Uterus (tissue), 2 donors: ENCODE results near the gene TOMM20.

Source experiments
- POLR2A ChIP-seq, 2 donors: fragments of 450-650 bp; IDR thresholded peaks; one replicate each; pipeline ENCODE4 v1.6.1; 2016; ENCODE audit warnings: antibody characterized with exemption in 2 of 2, mild to moderate bottlenecking in 1 of 2, moderate library complexity in 1 of 2
- TF ChIP-seq, protein P1 (sequence below), 4 experiments: fragments of 200-600 bp in 2 of 4; fragments of 450-650 bp in 2 of 4; sonication (generic) in 2 of 4; IDR thresholded peaks; one replicate each; pipeline ENCODE4 v1.5.1; 2016 to 2019; ENCODE audit warnings: antibody characterized with exemption in 4 of 4, mild to moderate bottlenecking in 2 of 4, moderate library complexity in 1 of 4

DNA sequence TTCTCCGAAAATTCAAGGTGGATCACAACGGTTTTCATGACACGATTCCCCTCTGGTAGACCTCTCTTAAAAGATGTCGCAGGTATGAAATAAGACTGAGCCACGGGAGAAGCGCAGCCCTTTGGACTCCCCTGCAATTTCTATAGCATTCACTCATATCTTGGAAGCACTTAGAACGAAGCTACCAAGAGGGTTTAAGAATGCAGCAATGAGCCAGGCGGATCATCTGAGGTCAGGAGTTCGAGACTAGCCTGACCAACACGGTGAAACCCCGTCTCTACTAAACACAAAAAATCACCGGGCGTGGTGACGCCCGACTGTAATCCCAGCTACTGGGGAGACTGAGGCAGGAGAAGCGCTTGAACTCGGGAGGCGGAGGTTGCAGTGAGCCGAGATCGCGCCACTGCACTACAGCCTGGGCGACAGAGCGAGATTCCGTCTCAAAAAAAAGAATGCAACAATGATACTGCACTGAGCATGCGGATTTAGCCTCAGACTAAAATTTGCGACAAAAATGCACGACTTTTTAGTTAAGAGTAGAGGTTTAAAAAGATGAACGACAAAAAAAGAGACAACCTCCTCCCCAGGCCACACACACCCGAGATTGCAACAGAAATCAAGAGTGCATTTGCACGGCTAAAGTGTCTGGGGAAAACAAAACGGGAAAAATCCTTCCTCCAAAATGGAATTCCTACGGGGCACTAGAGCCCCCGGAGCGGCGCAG lies 743 bp downstream of the TOMM20 start:
- TF ChIP-seq, protein P1, sequence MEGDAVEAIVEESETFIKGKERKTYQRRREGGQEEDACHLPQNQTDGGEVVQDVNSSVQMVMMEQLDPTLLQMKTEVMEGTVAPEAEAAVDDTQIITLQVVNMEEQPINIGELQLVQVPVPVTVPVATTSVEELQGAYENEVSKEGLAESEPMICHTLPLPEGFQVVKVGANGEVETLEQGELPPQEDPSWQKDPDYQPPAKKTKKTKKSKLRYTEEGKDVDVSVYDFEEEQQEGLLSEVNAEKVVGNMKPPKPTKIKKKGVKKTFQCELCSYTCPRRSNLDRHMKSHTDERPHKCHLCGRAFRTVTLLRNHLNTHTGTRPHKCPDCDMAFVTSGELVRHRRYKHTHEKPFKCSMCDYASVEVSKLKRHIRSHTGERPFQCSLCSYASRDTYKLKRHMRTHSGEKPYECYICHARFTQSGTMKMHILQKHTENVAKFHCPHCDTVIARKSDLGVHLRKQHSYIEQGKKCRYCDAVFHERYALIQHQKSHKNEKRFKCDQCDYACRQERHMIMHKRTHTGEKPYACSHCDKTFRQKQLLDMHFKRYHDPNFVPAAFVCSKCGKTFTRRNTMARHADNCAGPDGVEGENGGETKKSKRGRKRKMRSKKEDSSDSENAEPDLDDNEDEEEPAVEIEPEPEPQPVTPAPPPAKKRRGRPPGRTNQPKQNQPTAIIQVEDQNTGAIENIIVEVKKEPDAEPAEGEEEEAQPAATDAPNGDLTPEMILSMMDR (IDR thresholded peaks at IDR 0.05): no peak
- no peak for TF ChIP-seq POLR2A (IDR thresholded peaks at IDR 0.05)
